Lower leg skin (tissue), 3 donors: ENCODE measurements around the gene UFSP1.
"Not testable (repeated sequence)": the region's sequence is repeated elsewhere in the genome, so short reads cannot be mapped to it uniquely, and the experiment has no call there.

Source experiments
- POLR2A ChIP-seq, 2 donors: fragments of 450-650 bp; IDR thresholded peaks; one replicate each; pipeline ENCODE4 v1.6.1; 2016 to 2017; ENCODE audit warnings: antibody characterized with exemption in 2 of 2, mild to moderate bottlenecking in 1 of 2, moderate library complexity in 1 of 2
- TF ChIP-seq, protein P1 (sequence below), 3 donors: fragments of 450-650 bp; IDR thresholded peaks; one replicate each; pipeline ENCODE4 v1.5.1; 2016; ENCODE audit warnings: antibody characterized with exemption in 3 of 3, mild to moderate bottlenecking in 3 of 3, moderate library complexity in 2 of 3

DNA sequence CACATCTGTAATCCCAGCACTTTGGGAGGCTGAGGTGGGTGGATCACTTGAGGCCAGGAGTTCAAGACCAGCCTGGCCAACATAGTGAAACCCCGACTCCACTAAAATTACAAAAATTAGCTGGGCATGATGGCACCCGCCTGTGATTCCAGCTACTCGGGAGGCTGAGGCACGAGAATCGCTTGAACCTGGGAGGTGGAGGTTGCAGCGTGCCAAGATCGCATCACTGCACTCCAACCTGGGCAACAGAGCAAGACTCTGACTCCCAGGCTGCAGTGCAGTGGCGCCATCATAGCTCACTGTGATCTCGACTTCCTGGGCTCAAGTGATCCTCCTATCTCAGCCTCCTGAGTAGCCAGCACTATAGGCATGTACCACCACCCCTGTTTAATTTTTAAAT lies 34.6 kb downstream of the UFSP1 start:
- TF ChIP-seq, protein P1, sequence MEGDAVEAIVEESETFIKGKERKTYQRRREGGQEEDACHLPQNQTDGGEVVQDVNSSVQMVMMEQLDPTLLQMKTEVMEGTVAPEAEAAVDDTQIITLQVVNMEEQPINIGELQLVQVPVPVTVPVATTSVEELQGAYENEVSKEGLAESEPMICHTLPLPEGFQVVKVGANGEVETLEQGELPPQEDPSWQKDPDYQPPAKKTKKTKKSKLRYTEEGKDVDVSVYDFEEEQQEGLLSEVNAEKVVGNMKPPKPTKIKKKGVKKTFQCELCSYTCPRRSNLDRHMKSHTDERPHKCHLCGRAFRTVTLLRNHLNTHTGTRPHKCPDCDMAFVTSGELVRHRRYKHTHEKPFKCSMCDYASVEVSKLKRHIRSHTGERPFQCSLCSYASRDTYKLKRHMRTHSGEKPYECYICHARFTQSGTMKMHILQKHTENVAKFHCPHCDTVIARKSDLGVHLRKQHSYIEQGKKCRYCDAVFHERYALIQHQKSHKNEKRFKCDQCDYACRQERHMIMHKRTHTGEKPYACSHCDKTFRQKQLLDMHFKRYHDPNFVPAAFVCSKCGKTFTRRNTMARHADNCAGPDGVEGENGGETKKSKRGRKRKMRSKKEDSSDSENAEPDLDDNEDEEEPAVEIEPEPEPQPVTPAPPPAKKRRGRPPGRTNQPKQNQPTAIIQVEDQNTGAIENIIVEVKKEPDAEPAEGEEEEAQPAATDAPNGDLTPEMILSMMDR (IDR thresholded peaks at IDR 0.05), result not testable (repeated sequence)
- not testable (repeated sequence) for TF ChIP-seq POLR2A (IDR thresholded peaks at IDR 0.05)
